AG20443 (cell line): Measurements from ENCODE around the gene TBC1D3B.
"Not testable (repeated sequence)": the region's sequence is repeated elsewhere in the genome, so short reads cannot be mapped to it uniquely, and the experiment has no call there.

Experiments
- DNase-seq: peaks from one replicate; pipeline ENCODE4 v3.0.0; 2012; ENCODE audit warnings: low spot score, mixed read lengths

TBC1D3B gene

DNA sequence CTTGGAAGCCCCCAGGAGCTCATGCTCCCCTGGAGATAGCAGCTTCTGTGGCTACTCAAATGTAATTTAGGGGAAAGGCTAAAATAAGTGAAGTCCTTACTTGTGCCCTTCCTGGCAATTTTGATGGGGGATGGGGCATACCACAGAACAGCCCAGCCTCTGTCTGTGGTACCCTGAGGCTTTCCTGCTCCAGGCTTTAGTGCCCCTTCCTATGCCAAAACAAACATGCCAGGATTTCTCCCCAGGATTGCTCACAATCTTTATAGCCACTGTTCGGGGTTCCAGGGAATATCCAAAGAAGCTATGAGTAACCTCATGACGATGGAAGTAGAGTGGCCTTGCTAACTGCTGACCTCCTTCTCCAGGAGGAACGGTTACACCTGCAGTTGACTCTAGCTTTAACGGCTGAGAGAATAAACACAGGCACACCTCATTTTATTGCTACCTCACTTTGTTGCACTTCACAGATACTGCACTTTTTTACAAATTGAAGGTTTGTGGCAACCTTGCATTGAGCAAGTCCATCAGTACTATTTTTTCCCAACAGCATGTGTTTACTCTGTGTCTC, 47.9 kb downstream of the TBC1D3B start:
- no peak for DNase-seq

DNA sequence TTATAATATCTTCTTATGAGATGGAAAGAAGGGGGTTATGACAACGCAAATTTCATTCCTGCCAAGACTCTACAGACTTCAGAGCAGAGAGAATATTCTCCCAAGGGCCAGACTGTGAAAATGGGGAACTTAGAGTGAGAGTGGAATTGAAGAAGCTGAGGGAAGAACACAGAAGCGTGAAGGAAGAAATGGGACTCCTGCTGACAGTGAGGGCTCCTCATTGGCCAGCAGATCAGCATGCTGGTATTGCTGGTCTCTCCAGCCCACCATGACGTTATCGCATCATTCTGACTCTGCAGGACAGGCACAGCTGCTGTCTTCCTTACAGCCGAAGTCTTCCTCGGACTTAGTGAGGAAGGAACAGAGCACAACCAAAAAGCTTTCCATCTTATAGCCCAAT, 48.5 kb downstream of the TBC1D3B start:
- no peak for DNase-seq

DNA sequence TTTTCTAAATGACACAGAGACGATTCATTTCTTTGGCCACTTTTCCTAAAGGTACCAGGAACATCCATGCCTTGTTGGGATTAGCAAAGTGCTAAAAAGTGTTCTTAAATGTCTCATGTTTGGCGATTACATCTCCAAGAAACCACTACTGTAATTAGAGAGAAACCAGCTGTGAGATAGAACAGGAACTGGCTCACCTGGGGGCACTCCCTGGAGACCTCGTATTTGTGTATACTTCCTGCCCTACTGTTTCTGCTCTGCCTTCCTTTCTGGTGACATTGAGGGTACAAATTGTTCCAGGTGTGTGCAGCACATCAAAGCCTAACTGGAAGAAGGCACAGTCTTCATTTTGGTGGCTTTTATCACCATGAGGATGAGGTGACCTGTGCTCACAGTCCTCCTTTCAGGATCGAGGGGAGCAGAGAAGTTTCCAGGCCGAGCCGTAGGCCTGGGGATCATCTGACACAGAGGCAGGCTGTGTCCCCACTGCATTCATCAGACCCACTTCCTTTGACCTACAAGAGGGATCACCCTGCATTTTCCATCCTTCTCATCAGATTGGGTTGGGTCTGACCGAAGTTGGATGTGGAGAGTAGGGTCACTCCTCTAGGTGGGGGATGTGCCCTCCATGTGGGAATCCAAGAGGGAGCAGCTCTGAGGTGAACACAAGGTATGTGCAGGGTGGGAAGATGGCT, 49.1 kb downstream of the TBC1D3B start:
- no peak for DNase-seq

DNA sequence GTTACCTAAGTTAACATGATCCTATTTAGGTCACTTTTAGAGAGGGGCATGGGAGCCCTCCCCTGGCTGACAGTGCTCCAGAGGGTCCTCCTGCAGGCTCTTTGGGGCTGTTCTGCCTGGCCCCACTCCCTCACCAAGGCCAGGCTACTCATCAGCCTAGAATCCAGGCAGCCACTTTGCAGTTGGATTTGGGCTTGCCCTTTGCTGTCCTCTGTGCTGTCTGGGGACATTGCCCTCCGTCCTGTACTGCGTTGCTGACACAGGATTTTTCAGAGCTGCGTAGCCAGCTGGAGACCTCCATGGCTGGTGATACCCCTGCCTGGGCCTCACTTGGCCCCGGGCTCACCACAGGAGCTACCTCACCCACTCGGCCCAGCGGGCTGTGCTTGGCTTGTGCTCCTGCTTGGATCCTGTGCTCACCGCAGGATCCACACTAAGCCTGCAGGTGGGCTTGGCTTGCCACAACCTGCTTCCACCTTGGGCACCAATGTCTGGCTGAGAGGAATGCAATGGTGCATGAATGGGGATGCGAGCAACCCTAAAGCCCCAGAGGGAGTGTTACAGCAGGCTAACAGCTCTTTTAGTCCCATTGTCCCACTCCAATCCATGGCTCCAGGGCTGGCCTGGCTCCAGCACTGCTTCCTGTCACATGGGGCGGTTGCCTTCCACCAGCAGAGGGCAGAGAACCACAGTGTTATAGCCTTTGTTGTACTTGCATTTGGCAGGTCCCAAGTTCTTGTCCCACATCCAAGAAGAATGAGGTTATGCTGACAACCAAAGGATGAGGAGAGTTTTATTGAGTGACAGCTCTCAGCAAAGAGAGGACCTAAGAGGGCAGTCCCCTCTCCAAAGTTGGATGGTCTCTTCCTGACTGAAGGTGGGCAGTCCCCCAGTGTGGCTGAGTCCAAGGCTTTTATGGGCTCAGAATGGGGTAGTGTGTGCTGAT, 51.3 kb downstream of the TBC1D3B start:
- DNase-seq: no peak

DNA sequence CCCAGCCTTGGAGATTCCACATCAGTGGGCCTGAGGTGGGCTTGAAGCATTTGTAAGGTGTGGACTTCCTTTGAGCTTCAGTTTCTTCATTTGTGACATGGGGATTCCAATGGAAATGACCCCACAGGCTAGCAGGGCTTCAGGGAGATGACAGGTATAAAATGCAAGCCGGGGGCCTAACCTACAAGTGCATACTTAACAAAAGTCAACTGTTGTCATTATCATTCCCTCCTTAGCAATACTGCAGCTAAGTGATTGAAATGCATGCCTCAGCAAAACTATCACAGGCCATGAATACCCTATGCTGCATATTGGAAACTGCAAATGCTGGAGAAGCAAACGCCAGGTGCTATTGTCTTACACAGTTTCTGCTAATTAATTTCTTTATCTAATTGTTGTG, 53.0 kb downstream of the TBC1D3B start:
- DNase-seq: no peak

DNA sequence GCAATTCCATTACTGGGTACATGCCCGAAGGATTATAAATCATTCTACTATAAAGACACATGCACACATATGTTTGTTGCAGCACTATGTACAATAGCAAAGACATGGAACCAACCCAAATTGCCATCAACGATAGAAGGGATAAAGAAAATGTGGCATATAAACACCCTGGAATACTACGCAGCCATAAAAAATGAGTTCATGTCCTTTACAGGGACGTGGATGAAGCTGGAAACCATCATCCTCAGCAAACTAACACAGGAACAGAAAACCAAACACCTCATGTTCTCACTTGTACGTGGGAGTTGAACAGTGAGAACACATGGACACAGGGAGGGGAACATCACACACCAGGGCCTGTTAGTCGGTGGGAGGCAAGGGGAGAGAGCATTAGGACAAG, 55.3 kb downstream of the TBC1D3B start:
- DNase-seq: not testable (repeated sequence)

DNA sequence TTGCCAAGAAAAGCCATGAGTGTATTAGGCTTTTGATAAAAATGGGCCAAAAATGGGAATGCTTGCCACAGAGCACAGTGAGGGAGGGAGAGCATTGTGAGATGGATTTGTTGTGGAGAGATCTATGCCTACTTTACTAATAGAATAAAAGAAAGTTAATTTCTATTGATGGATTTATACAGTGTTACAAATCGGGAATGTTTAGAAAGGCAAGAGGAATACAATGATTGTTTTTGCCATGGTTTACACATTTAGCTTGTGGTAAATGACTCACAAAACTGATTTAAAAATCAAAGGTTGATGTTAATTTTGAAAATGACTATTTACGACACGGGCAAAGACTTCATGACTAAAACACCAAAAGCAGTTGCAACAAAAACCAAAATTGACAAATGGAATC, 56.2 kb downstream of the TBC1D3B start:
- DNase-seq: no peak

DNA sequence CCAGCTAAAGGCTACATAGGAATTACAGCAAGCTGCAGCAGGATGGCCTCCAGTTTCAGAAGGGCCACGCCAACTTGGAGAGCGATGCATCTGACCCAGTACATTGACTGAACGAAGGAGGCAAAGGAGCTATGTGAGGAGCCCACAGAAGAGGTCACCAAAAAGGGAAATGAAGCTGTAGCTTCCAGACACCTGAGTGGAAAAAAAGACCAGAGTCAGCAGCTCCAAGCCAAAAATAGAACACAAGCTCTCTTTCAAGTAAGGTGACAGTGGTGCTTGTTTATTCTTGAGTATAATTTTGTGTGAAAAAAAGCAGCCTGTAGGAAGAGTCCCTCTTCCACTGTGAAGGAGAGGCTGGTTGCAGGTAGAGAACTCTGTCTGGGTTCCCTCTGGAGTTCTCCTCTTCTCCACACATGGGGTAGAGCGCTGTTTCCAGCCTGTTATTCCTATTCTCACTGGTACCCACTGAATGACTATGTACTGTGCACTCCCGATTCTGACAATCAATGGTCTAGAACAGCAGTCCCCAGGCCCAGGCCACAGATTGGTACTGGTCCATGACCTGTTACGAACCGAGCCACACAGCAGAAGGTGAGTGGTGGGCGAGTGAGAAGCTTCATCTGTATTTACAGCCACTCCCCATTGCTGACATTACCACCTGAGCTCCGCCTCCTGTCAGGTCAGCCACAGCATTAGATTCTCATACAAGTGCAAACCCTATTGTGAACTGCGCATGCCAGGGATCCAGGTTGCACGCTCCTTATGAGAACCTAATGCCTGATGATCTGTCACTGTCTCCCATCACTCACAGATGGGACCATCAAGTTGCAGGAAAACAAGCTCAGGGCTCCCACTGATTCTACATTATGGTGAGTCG, 57.7 kb downstream of the TBC1D3B start:
- DNase-seq: no peak

DNA sequence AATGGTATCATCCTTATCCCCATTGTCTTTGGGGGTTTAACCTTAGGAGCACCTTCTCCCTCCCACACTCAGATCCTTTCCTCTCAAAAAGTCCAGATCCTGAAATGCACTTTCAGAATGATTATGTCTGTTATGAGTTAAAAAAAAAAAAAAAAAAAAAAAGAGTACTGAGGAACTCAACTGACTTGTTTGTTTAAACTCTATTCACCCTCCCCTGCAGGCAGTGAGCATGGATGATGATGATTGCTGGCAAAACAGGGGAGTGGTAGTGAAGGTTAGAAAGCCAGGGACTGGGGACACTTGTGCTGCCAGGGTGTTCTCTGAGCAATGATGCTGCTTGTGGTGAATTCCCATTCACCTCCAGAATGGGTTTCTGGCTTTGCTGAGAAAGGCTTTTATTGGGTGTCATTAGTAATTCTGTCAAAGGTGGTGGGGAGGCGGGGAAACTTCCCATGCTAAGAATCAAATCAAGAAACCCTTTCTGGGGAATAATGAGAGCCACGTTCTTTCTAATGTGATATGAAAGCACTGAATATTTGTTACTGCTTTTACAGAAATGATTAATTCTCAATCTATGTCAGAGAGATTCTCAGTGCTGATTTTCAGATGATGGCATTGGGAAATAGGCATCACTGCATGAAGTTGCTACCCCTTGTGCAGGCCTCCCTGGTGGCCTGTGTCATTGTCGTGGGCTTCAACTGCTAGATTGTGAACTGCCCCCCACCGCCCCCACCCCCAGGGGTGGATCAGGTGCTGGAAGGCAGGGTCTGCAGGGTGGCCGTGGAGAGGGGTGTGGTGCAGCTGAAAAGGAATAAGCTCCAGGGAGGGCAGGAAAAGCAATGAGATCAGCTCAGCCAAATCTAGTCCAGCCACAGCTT, 58.7 kb downstream of the TBC1D3B start:
- no peak for DNase-seq
